ENCODE results near the gene ABCA2. TPM values are rescaled to one million over a fixed set of nuclear protein-coding genes. Genes with fewer than 3 reads are reported as not detected.

The ABCA2 gene, protein sequence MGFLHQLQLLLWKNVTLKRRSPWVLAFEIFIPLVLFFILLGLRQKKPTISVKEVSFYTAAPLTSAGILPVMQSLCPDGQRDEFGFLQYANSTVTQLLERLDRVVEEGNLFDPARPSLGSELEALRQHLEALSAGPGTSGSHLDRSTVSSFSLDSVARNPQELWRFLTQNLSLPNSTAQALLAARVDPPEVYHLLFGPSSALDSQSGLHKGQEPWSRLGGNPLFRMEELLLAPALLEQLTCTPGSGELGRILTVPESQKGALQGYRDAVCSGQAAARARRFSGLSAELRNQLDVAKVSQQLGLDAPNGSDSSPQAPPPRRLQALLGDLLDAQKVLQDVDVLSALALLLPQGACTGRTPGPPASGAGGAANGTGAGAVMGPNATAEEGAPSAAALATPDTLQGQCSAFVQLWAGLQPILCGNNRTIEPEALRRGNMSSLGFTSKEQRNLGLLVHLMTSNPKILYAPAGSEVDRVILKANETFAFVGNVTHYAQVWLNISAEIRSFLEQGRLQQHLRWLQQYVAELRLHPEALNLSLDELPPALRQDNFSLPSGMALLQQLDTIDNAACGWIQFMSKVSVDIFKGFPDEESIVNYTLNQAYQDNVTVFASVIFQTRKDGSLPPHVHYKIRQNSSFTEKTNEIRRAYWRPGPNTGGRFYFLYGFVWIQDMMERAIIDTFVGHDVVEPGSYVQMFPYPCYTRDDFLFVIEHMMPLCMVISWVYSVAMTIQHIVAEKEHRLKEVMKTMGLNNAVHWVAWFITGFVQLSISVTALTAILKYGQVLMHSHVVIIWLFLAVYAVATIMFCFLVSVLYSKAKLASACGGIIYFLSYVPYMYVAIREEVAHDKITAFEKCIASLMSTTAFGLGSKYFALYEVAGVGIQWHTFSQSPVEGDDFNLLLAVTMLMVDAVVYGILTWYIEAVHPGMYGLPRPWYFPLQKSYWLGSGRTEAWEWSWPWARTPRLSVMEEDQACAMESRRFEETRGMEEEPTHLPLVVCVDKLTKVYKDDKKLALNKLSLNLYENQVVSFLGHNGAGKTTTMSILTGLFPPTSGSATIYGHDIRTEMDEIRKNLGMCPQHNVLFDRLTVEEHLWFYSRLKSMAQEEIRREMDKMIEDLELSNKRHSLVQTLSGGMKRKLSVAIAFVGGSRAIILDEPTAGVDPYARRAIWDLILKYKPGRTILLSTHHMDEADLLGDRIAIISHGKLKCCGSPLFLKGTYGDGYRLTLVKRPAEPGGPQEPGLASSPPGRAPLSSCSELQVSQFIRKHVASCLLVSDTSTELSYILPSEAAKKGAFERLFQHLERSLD (N-terminal part only)
- 45.0 TPM for total RNA-seq
- long read RNA-seq, partial matches to known transcripts, result 27 of 28 reads
- long read RNA-seq, other reads (novel, unspliced or antisense), result 1 of 28 reads

- DNase-seq (no peak), ATAC-seq (no peak)
- TF ChIP-seq CTCF (IDR thresholded peaks at IDR 0.05), result no peak
- Histone ChIP-seq H3K4me1 (peaks cover 60% of the 10 kb centered on the region), H3K36me3 (no peaks in the 10 kb centered on the region), H3K27ac (peak within 1 kb of the TSS; percentile 64), H3K27me3 (ENCODE audit: low read depth) (no peaks in the 10 kb centered on the region), H3K9me3 (no peaks in the 10 kb centered on the region), H3K4me3 (peak within 1 kb of the TSS; percentile 68)
- intact Hi-C loops (cut with DNase I), result no loop called here
Observed at GRCh38 chr9:137027369-137028262, at the start of gene ABCA2. TSS of gene ABCA2 (minus strand) at chr9:137028237. CDS start at chr9:137028140, 97 bp downstream.

- Histone ChIP-seq H3K9me3 (no peaks in the 10 kb centered on the region), H3K27me3 (ENCODE audit: low read depth) (no peaks in the 10 kb centered on the region), H3K4me3 (peak within 1 kb of the TSS; percentile 76), H3K4me1 (peaks cover 15% of the 10 kb centered on the region), H3K27ac (peak within 1 kb of the TSS; percentile 78), H3K36me3 (peaks cover 38% of the 10 kb centered on the region)
- DNase-seq (peak; percentile 92), ATAC-seq (peak; percentile 74 to 79)
- intact Hi-C loops (cut with DNase I), result no loop called here
- TF ChIP-seq CTCF (IDR thresholded peaks at IDR 0.05), result no peak
Observed at GRCh38 chr9:137077010-137077747, 49.1 kb upstream of the ABCA2 start, which contains the start of gene UAP1L1. TSS of gene UAP1L1 (plus strand) at chr9:137077517. CDS start at chr9:137077533, 16 bp downstream.

DNA sequence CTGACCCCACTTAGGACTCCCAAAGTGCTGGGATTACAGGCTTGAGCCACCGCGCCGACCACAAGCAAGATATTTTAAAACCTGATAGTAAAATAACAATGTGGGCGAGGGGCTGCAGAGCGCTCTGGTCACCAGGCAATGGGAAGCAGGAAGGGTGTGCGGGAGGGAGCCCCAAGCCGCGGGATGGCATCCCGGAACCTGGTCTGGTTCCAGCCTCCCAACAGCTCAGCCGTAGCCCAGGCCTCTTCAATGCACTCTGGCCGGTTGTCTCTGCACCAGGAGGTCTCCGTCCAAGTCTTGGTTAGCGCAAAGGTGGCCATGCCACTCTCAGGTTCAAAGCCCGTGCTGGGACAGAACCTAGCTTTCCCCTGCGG, 48.6 kb upstream of the ABCA2 start:
- peak; percentile 53 for DNase-seq
- ATAC-seq, result peak in 1 of 2 donors; percentile 13
- Histone ChIP-seq H3K27me3 (ENCODE audit: low read depth) (no peaks in the 10 kb centered on the region), H3K36me3 (peaks cover 32% of the 10 kb centered on the region), H3K4me3 (peak overlapping the region; percentile 76), H3K4me1 (peaks cover 15% of the 10 kb centered on the region), H3K27ac (peak overlapping the region; percentile 78), H3K9me3 (no peaks in the 10 kb centered on the region)
- intact Hi-C loops (cut with DNase I), result no loop called here
- no peak for TF ChIP-seq CTCF (IDR thresholded peaks at IDR 0.05)

DNA sequence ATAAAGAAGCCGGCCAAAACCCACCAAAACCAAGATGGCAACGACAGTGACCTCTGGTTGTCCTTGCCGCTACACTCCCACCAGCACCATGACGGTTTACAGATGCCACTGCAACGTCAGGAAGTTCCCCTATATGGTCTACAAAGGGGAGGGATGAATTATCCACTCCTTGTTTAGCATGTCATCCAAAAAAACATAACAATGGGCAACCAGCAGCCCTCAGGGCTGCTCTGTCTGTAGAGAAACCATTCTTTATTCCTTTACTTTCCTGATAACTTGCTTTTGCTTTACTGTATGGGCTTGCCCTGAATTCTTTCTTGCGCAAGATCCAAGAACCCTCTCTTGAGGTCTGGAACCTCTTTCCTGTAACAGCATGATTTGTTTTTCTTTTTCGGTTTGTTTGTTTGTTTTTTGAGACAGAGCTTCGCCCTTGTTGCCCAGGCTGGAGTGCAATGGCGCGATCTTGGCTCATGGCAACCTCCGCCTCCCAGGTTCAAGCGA, 47.3 kb upstream of the ABCA2 start:
- DNase-seq, result no peak
- Histone ChIP-seq H3K4me3 (no peak overlapping the region), H3K27ac (no peak overlapping the region), H3K36me3 (peaks cover 19% of the 10 kb centered on the region), H3K27me3 (ENCODE audit: low read depth) (no peaks in the 10 kb centered on the region), H3K4me1 (peaks cover 23% of the 10 kb centered on the region), H3K9me3 (no peaks in the 10 kb centered on the region)
- no peak for ATAC-seq
- intact Hi-C loops (cut with DNase I), result no loop called here
- no peak for TF ChIP-seq CTCF (IDR thresholded peaks at IDR 0.05)

Measured in lower lobe of right lung (tissue), 2 donors.